NCI-H2107 treated with DMSO at 0.1 percent for 48 hours (cell line): ENCODE results near the gene BFSP1.

Experiments used
- DNase-seq: peaks from one replicate; lab custom pipeline; 2025; ENCODE audit not compliant: unreplicated experiment; lab: John Stamatoyannopoulos, UW

Gene BFSP1

DNA sequence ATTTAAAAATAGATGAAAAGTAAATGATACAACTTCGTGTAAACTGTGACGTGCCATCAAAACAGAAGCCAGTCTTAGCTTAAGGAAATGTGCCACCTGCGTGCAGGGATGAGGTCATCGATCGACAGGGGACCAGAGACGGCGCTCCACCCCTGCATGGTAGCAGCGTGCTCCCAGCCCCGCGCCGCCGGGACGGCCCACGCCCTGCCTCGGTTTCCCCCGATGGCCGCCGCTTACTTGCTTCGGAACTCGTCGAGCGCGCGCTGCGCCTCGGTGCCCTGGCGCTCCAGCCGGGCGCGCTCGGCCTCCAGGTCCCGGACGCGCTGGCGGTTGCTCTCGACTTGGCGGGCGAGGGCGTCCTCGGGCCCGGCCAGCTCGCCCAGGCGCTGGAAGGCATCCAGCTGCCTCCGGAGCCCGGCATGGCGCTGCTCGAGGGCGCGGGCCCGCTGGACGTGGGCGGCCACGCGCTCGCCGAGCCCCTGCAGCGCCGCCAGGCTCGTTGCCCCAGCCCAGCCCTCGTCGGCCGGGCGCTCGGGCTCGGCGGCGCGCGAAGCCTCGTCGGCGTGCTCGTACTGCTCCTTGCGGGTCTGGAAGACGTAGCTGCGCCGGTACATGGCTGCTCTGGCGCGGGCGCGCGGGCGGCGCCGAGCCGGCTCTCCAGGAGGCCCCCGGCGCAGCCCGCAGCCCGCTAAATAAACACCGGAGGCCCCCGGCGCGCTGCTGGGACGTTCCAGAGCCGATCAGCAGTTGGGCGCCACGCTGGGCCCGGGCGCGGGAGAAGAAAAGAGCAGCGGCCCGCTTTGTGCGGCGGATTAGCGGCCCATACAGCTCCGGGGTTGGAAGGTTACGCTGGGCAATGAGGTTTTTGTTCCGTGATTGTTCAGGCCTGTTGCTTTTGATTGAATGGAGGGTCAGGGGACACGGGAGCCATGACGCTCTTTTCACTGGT lies at the start of gene BFSP1:
Gene BFSP1, minus strand, starts transcription at position 664 of the 949 bp plus-strand sequence. Its CDS starts 50 bp downstream, at position 614.
- peak; percentile 18 for DNase-seq

GRCh38 chr20:17580895-17581294 lies 49.7 kb upstream of the BFSP1 start:
- no peak for DNase-seq

GRCh38 chr20:17579369-17580039 lies 48.3 kb upstream of the BFSP1 start:
- no peak for DNase-seq

- DNase-seq = no peak
Observed at GRCh38 chr20:17576215-17576614, 45.0 kb upstream of the BFSP1 start.

DNA sequence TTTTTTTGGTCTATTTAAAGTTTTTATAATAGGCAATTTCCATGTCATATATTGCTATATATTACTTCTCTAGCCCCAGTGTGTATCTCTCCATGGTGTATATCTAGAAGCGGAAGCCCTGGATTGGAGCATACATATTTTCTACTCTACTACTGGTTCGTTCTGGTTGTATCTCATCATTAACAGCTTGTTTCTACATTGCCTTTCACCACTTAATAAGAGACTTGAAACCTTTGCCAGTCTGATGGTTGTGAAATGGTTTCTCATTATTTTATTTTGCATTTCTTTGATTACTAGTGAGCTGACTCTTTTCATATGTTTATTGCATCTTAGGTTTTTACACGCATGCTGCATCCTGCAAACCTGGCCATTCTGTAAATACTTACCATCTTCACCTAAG lies 42.3 kb upstream of the BFSP1 start:
- DNase-seq = no peak

GRCh38 chr20:17572034-17572638 lies 41.0 kb upstream of the BFSP1 start:
- no peak for DNase-seq

- no peak for DNase-seq
Observed at GRCh38 chr20:17571153-17571527, 40.0 kb upstream of the BFSP1 start.

- DNase-seq = no peak
Observed at GRCh38 chr20:17570347-17571152, 39.4 kb upstream of the BFSP1 start.

GRCh38 chr20:17569616-17570346 lies 38.6 kb upstream of the BFSP1 start, which contains the start of gene DSTN:
Gene DSTN (plus strand): TSS chr20:17570075. CDS start chr20:17570209, 134 bp downstream.
- DNase-seq = peak; percentile 51

DNA sequence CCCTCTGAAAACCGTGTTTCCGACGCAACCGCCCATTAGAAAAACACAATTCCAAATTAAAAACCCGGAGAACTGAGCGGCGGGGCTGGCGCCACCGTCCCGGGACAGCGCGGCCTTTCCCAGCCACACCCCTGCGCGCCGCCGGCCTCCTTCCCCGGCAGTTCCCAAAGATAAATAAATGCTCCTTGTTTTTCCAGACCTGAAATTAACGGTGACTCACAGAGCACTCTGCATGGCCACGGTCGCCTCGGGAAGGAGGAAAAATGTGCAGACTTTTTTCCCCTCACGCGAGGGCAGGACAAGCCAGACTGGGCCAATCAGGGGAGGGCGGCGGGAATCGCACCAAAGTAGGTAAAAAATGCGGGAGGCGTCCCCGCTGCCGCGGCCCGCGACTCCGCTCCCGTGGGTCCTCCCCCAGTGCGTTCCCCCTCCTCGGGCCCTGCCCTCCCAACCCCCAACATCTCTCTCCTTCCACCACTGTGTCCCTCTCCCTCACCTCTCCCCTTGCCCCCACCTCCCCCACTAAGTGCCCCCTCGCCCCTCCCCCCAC lies 37.9 kb upstream of the BFSP1 start:
- no peak for DNase-seq

- no peak for DNase-seq
Observed at GRCh38 chr20:17568045-17568788, 37.0 kb upstream of the BFSP1 start.

DNA sequence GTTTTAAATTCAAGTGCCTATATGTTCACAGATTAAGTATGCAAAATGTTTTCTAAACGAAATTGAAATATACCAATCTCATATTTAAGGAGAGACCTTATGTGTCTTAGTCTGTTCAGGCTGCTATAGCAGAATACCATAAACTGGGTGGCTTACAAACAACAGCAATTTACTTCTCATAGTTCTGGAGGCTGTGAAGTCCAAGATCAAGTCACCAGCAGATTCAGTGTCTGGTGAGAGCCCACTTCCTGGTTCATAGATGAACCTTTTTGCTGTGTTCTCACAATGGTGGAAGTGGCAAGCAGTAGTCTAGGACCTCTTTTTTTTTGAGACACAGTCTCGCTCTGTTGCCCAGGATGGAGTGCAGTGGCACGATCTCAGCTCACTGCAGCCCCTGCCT lies 35.2 kb upstream of the BFSP1 start:
- no peak for DNase-seq

- no peak for DNase-seq
Observed at GRCh38 chr20:17565169-17565845, 34.1 kb upstream of the BFSP1 start.

GRCh38 chr20:17562804-17563305 lies 31.7 kb upstream of the BFSP1 start:
- no peak for DNase-seq

DNA sequence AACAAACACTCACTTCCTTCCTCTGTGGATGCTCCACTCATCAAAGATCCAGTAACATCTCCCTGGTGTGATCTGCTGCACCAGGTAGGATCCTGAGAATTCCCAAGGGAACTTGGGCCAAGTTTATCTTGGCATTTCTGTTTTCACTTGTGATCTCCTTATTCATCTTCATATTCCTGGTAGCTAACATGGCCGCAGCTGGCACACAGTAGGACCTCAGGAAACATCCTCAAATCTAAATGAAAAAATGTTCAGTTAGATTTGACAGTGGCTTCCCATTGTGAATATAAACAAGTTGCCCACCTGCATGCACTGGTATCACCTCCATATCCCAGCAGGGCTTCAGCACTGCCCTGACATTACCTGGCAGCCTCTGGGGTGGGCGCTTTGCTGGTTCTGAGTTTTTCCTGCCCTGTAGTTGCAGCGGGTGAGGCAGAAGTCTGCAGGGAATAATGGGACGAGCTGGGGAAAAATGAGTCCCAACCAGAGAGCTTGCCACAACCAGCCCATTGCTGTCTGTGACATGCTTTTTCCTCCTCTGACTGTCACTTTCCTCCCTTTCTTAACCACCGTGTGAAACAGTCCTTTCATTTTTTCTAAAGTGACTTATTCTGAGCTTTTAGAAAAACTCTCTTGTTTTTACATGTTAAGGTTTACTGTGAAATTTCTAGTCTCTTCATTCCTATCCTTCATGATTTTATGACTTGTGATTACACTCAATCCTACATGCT lies 29.3 kb upstream of the BFSP1 start:
- DNase-seq = no peak

GRCh38 chr20:17559338-17559737 lies 28.2 kb upstream of the BFSP1 start:
- no peak for DNase-seq

- DNase-seq = no peak
Observed at GRCh38 chr20:17558941-17559304, 27.7 kb upstream of the BFSP1 start.
